H1 (cell line): ENCODE results near the gene FAM228A. TPM values are rescaled to one million over a fixed set of nuclear protein-coding genes. Genes with fewer than 3 reads are reported as not detected.

Experiments
- CTCF ChIA-PET: fragments of 300-600 bp; sonication (Branson Sonifier 250); formaldehyde crosslinking; loops from one replicate; lab custom pipeline; 2021; ENCODE audit not compliant: partially characterized antibody; lab: Charles Lee
- POLR2A ChIA-PET: fragments of 300-600 bp; sonication (Branson Sonifier 250); formaldehyde crosslinking; loops from one replicate; lab custom pipeline; 2021; ENCODE audit warnings: inconsistent platforms; ENCODE audit not compliant: partially characterized antibody; lab: Charles Lee
- DNase-seq, 2 experiments: peaks; one replicate each; pipeline versions ENCODE4 v3.0.0 to v3.0.0-alpha.2; 2010 to 2022; ENCODE audit warnings: low spot score in 2 of 2, low read depth in 1 of 2, mixed read lengths in 1 of 2
- FAIRE-seq: peaks from 2 replicates; lab custom pipeline; 2011; peaks lifted over from hg19 to GRCh38; lab: Jason Lieb, UNC
- H2AFZ ChIP-seq: 2 replicates; pipeline ENCODE4 v1.8.1; 2012; ENCODE audit warnings: low read length, inconsistent platforms
- H2AK5ac ChIP-seq: 2 replicates; pipeline ENCODE4 v1.6.1; 2013; ENCODE audit warnings: low read depth, low read length
- H2BK120ac ChIP-seq: replicated peaks from 2 replicates; pipeline ENCODE3; 2013; ENCODE audit warnings: low read depth, low read length, inconsistent platforms
- H2BK12ac ChIP-seq: 2 replicates; pipeline ENCODE4 v1.6.1; 2013; ENCODE audit warnings: low read depth, low read length
- H2BK15ac ChIP-seq: 2 replicates; pipeline ENCODE4 v1.6.1; 2013; ENCODE audit warnings: low read length
- H2BK20ac ChIP-seq: 2 replicates; pipeline ENCODE4 v1.6.1; 2013; ENCODE audit warnings: low read length
- H2BK5ac ChIP-seq: 2 replicates; pipeline ENCODE4 v1.6.1; 2013; ENCODE audit warnings: low read depth, low read length
- H3K14ac ChIP-seq: 2 replicates; pipeline ENCODE4 v1.6.1; 2013; ENCODE audit warnings: inconsistent platforms; ENCODE audit not compliant: insufficient read length
- H3K18ac ChIP-seq: 2 replicates; pipeline ENCODE4 v1.6.1; 2013; ENCODE audit warnings: low read length; ENCODE audit errors: extremely low read depth
- H3K23ac ChIP-seq: 2 replicates; pipeline ENCODE4 v1.6.1; 2013; ENCODE audit warnings: inconsistent platforms; ENCODE audit not compliant: insufficient read length
- H3K23me2 ChIP-seq: 2 replicates; pipeline ENCODE4 v1.6.1; 2013; ENCODE audit warnings: low read depth, low read length
- H3K27ac ChIP-seq: 2 replicates; pipeline ENCODE4 v1.6.1; 2011; ENCODE audit warnings: low read depth, low read length, inconsistent platforms
- H3K27me3 ChIP-seq, 4 experiments: replicated peaks in 1 of 4; 1 replicate in 1 of 4; 2 replicates in 3 of 4; pipeline versions ENCODE4 v1.6.1 to v1.8.1; 2011 to 2013; ENCODE audit warnings: low read length in 3 of 4, mild to moderate bottlenecking in 3 of 4, inconsistent platforms in 2 of 4, mixed read lengths in 2 of 4, moderate library complexity in 1 of 4; ENCODE audit not compliant: control insufficient read depth in 3 of 4, insufficient read depth in 3 of 4; ENCODE audit errors: extremely low read depth in 1 of 4
- H3K36me3 ChIP-seq, 4 experiments: 2 replicates each; pipeline versions ENCODE4 v1.6.1 to v1.8.1; 2011 to 2013; ENCODE audit warnings: mild to moderate bottlenecking in 4 of 4, low read length in 3 of 4, moderate library complexity in 2 of 4, control low read depth in 1 of 4, inconsistent platforms in 1 of 4; ENCODE audit not compliant: insufficient read depth in 4 of 4, control insufficient read depth in 2 of 4
- H3K4ac ChIP-seq: replicated peaks from 2 replicates; pipeline ENCODE3; 2013; ENCODE audit warnings: low read length, low read depth, mixed read lengths, inconsistent platforms; ENCODE audit not compliant: insufficient read length
- H3K4me1 ChIP-seq, 4 experiments: replicated peaks in 1 of 4; 1 replicate in 1 of 4; 2 replicates in 3 of 4; pipeline versions ENCODE4 v1.6.1 to v1.8.1; 2011 to 2013; ENCODE audit warnings: low read length in 3 of 4, inconsistent platforms in 2 of 4, mixed read lengths in 1 of 4; ENCODE audit not compliant: insufficient read depth in 4 of 4, control insufficient read depth in 3 of 4
- H3K4me2 ChIP-seq, 2 experiments: 2 replicates each; pipeline versions ENCODE4 v1.6.1 to v1.8.1; 2011 to 2013; ENCODE audit warnings: low read depth in 2 of 2, low read length in 2 of 2, control low read depth in 1 of 2, inconsistent platforms in 1 of 2, mild to moderate bottlenecking in 1 of 2; ENCODE audit not compliant: insufficient read depth in 1 of 2
- H3K4me3 ChIP-seq, 4 experiments: fragments of 200-600, 300-600 bp in 1 of 4; sonication (generic), shearing (Covaris generic), sonication (Bioruptor Twin) in 1 of 4; 2 replicates each; pipeline versions ENCODE4 v1.5.1 to v1.8.1; 2011 to 2016; ENCODE audit warnings: low read length in 4 of 4, low read depth in 3 of 4, control low read depth in 2 of 4, inconsistent platforms in 2 of 4, mild to moderate bottlenecking in 2 of 4, mixed read lengths in 1 of 4, moderate library complexity in 1 of 4; ENCODE audit not compliant: insufficient read depth in 2 of 4; ENCODE audit errors: extremely low read depth in 1 of 4
- H3K56ac ChIP-seq: replicated peaks from 2 replicates; pipeline ENCODE3; 2013; ENCODE audit warnings: low read depth, mild to moderate bottlenecking, mixed read lengths, low read length, inconsistent platforms; ENCODE audit not compliant: insufficient read length
- H3K79me1 ChIP-seq: 2 replicates; pipeline ENCODE4 v1.6.1; 2013; ENCODE audit warnings: low read depth, low read length, control low read depth
- H3K79me2 ChIP-seq, 2 experiments: 2 replicates each; pipeline versions ENCODE4 v1.6.1 to v1.8.1; 2012 to 2013; ENCODE audit warnings: low read length in 2 of 2, mild to moderate bottlenecking in 2 of 2, inconsistent platforms in 1 of 2; ENCODE audit not compliant: insufficient read depth in 2 of 2, control insufficient read depth in 1 of 2
- H3K9ac ChIP-seq, 4 experiments: replicated peaks in 1 of 4; 1 replicate in 1 of 4; 2 replicates in 3 of 4; pipeline versions ENCODE4 v1.6.1 to v1.8.1; 2011 to 2013; ENCODE audit warnings: low read depth in 3 of 4, low read length in 3 of 4, control low read depth in 2 of 4, mild to moderate bottlenecking in 2 of 4, moderate library complexity in 2 of 4, inconsistent platforms in 1 of 4; ENCODE audit errors: extremely low read depth in 1 of 4
- H3K9me3 ChIP-seq, 2 experiments: 2 replicates each; pipeline versions ENCODE4 v1.6.1 to v1.8.1; 2012 to 2013; ENCODE audit warnings: mild to moderate bottlenecking in 2 of 2, moderate library complexity in 2 of 2, control low read depth in 1 of 2, inconsistent platforms in 1 of 2, low read depth in 1 of 2, low read length in 1 of 2, mixed read lengths in 1 of 2; ENCODE audit not compliant: insufficient read depth in 2 of 2
- H4K20me1 ChIP-seq, 2 experiments: replicated peaks in 1 of 2; 2 replicates each; pipeline versions ENCODE3 to v1.8.1; 2011 to 2013; ENCODE audit warnings: inconsistent platforms in 2 of 2, low read length in 2 of 2, mild to moderate bottlenecking in 1 of 2; ENCODE audit not compliant: insufficient read depth in 2 of 2, control insufficient read depth in 1 of 2
- H4K5ac ChIP-seq: 2 replicates; pipeline ENCODE4 v1.6.1; 2013; ENCODE audit warnings: low read length, low read depth, mixed read lengths, inconsistent platforms; ENCODE audit not compliant: insufficient read length
- H4K8ac ChIP-seq: 2 replicates; pipeline ENCODE4 v1.8.0; 2013; ENCODE audit warnings: mild to moderate bottlenecking, moderate library complexity, low read length, inconsistent platforms; ENCODE audit not compliant: insufficient read depth; ENCODE audit errors: extremely low read depth
- H4K91ac ChIP-seq: replicated peaks from 2 replicates; pipeline ENCODE3; 2013; ENCODE audit warnings: low read length, mixed read lengths, inconsistent platforms; ENCODE audit not compliant: insufficient read length
- EP300 ChIP-seq, 2 experiments: IDR thresholded peaks; 1 replicate in 1 of 2; 2 replicates in 1 of 2; pipeline ENCODE4 v1.6.1; 2011 to 2012; ENCODE audit warnings: low read depth in 2 of 2, low read length in 2 of 2, mild to moderate bottlenecking in 2 of 2, borderline replicate concordance in 1 of 2, inconsistent platforms in 1 of 2, moderate library complexity in 1 of 2
- GTF2F1 ChIP-seq: IDR thresholded peaks from 2 replicates; pipeline ENCODE4 v1.6.1; 2012; ENCODE audit warnings: low read depth, low read length, improper control_type of control experiment, borderline replicate concordance
- JUND ChIP-seq: IDR thresholded peaks from 2 replicates; pipeline ENCODE4 v1.6.1; 2011; ENCODE audit warnings: mild to moderate bottlenecking, improper control_type of control experiment, low read length
- KDM1A ChIP-seq: fragments of 200-600, 300-600 bp; sonication (generic); IDR thresholded peaks from 2 replicates; pipeline ENCODE4 v1.7.1; 2016; ENCODE audit warnings: mild to moderate bottlenecking, low read length, borderline replicate concordance
- NANOG ChIP-seq: IDR thresholded peaks from 2 replicates; pipeline ENCODE4 v1.6.1; 2011; ENCODE audit warnings: low read length, low read depth, mild to moderate bottlenecking, inconsistent platforms; ENCODE audit not compliant: insufficient read depth, poor library complexity, severe bottlenecking
- RNF2 ChIP-seq: fragments of 200-900, 300-1000 bp; sonication (generic); IDR thresholded peaks from 2 replicates; pipeline ENCODE4 v1.7.1; 2016; ENCODE audit warnings: borderline replicate concordance, low read depth, mild to moderate bottlenecking, antibody characterized with exemption, low read length; ENCODE audit not compliant: poor library complexity, severe bottlenecking; ENCODE audit errors: missing control alignments
- SAP30 ChIP-seq: fragments of 300-600 bp; sonication (generic); IDR thresholded peaks from 2 replicates; pipeline ENCODE4 v1.7.1; 2012; ENCODE audit warnings: low read length, moderate library complexity, mild to moderate bottlenecking, inconsistent platforms; ENCODE audit not compliant: insufficient read depth, insufficient replicate concordance
- TAF1 ChIP-seq: IDR thresholded peaks from 2 replicates; pipeline ENCODE4 v1.6.1; 2011; ENCODE audit warnings: mild to moderate bottlenecking, low read depth, low read length
- USF2 ChIP-seq: IDR thresholded peaks from 2 replicates; pipeline ENCODE4 v1.6.1; 2011; ENCODE audit warnings: low read length, improper control_type of control experiment
- WGBS, 2 experiments: shearing (Covaris generic) in 1 of 2; methylation state at CpG; one replicate each; pipeline versions ENCODE4 v1.1.6 to v1.1.7; 2013 to 2015; ENCODE audit warnings: low lambda C conversion rate in 2 of 2, mixed read lengths in 2 of 2, inconsistent platforms in 1 of 2, low coverage in 1 of 2, missing lambda C conversion rate in 1 of 2; ENCODE audit not compliant: insufficient replicate concordance in 2 of 2, insufficient coverage in 1 of 2, insufficient read length in 1 of 2; ENCODE audit errors: extremely low coverage in 1 of 2, missing lambda C conversion rate in 1 of 2; 5-methylcytosine and 5-hydroxymethylcytosine counted together
- polyA plus RNA-seq, 7 experiments: library from polyadenylated mRNA; depleted of rRNA in 3 of 7; stranded (reverse) in 5 of 7; unstranded in 2 of 7; fragments of >200 nt in 5 of 7; fragments of 200-250 nt in 2 of 7; gene quantifications; 1 replicate in 5 of 7; 2 replicates in 1 of 7; 4 replicates in 1 of 7; pipeline versions ENCODE4 v1.2.1 to v1.2.3, GENCODE V29; 2011 to 2013; ENCODE audit warnings: missing spikeins in 2 of 7, mixed read lengths in 2 of 7
- total RNA-seq: library from RNA; stranded (reverse); fragmentation: NEBNext Ultra II Directional; extraction: Animal tissue kit (Norgen Biotek cat#: 25700); gene quantifications from 2 replicates; pipeline ENCODE4 v1.2.1, GENCODE V29; 2021

FAM228A gene
- total and polyA plus RNA-seq, 2 of the 8 experiments (the other 6 are each of a cell fraction or from before 2014, with no cell fraction given): not detected

DNA sequence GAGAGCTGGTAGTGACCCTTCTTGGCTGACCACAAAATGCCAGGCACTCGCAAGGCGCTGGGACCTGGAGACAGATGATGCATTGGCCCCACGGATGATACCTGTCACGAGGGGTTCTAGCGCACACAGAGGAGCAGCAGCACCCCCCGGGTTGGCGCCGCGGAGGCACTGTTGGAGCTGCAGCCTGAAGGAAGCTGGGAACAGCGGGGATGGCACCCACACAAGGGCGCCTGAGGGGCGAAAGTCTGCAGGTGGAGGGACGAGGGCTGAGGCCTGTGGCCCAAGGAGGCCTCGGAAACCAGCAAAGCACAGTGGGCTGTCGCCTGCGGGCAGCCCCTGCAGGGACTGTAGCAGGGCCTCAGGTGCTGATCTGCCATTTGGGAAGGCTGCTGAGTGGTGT, 33.6 kb downstream of the FAM228A start:
- 85% methylated on average over 15 of the region's 16 CpGs; no CpG with 5 or more reads in 1 of the 2 experiments for WGBS, 2 experiments
- no peak overlapping the region for H2BK15ac ChIP-seq
- H3K4ac ChIP-seq: no peak overlapping the region
- no peak overlapping the region for H3K4me2 ChIP-seq
- H3K9ac ChIP-seq: no peak overlapping the region
- no peaks in the 10 kb centered on the region for H4K20me1 ChIP-seq
- H2BK20ac ChIP-seq: no peak overlapping the region
- ChIA-PET CTCF (interaction anchor here (0.7 to 1.7 kb wide), 3 partner anchors 8 to 25 kb away, joined by 3 to 7 read pairs (median 3); no protein-coding TSS in a partner anchor), POLR2A (no interaction called here)
- no peak overlapping the region for H2BK120ac ChIP-seq
- H3K9me3 ChIP-seq: no peaks in the 10 kb centered on the region
- 0 out of 2 replicates have a peak overlapping the region, but pooled peaks have one; percentile 15 for H4K8ac ChIP-seq
- no peak overlapping the region for H3K4me3 ChIP-seq
- TF ChIP-seq TAF1 (no peak), SAP30 (no peak), JUND (no peak), NANOG (no peak), RNF2 (no peak), EP300 (IDR thresholded peaks at IDR 0.05; ENCODE audit: borderline replicate concordance in 1 of 2, low read depth in 2 of 2, low read length in 2 of 2) (no peak), USF2 (no peak), KDM1A (no peak), GTF2F1 (no peak)
- no peaks in the 10 kb centered on the region for H3K36me3 ChIP-seq
- H2AFZ ChIP-seq: no peak overlapping the region
- no peak overlapping the region for H3K23ac ChIP-seq
- no peak overlapping the region for H2BK5ac ChIP-seq
- DNase-seq: no peak
- no peak overlapping the region for H2BK12ac ChIP-seq
- no peak overlapping the region for H3K27ac ChIP-seq
- H2AK5ac ChIP-seq: no peak overlapping the region
- H3K27me3 ChIP-seq: no peaks in the 10 kb centered on the region
- H4K91ac ChIP-seq: no peak overlapping the region
- no peak for FAIRE-seq
- H3K14ac ChIP-seq: no peak overlapping the region
- H3K79me2 ChIP-seq: no peaks in the 10 kb centered on the region
- H4K5ac ChIP-seq: no peak overlapping the region
- no peaks in the 10 kb centered on the region for H3K23me2 ChIP-seq
- no peaks in the 10 kb centered on the region; a peak in 1 of 7 replicates for H3K4me1 ChIP-seq
- H3K79me1 ChIP-seq: no peaks in the 10 kb centered on the region
- no peak overlapping the region for H3K18ac ChIP-seq
- H3K56ac ChIP-seq: no peak overlapping the region
